K562 (cell line): ENCODE data around the gene CCDC88C. TPM values are rescaled to one million over a fixed set of nuclear protein-coding genes. Genes with fewer than 3 reads are reported as not detected.
A peak's percentile ranks its signal among the peaks of the same experiment; 100 is the strongest.

ENCODE experiments used
- ATAC-seq: fragments of 200-7000 bp; cut with Tn5 transposase; 3 replicates; pipeline ENCODE4 v1.9.1; 2020; ENCODE audit warnings: moderate library complexity
- BruUV-seq: library from RNA; stranded (reverse); fragments of 400-500 nt; replicated peaks from 2 replicates; lab custom pipeline; 2021; lab: Mats Ljungman, UMichigan
- CTCF ChIA-PET: fragments of 300-600 bp; formaldehyde crosslinking; extraction: SDS; loops from one replicate; lab custom pipeline; 2021; ENCODE audit warnings: low intra/inter-chr PET ratio; lab: Yijun Ruan, JAX
- POLR2A ChIA-PET: fragments of 300-600, 350-650 bp; sonication (Branson Sonifier 250); formaldehyde crosslinking; extraction: SDS; loops from one replicate; lab custom pipeline; 2021; ENCODE audit warnings: antibody characterized with exemption, inconsistent platforms; lab: Yijun Ruan, JAX
- DNase-seq, 4 experiments: peaks; one replicate each; pipeline versions ENCODE4 v3.0.0 to v3.0.0-alpha.2; 2011 to 2018; ENCODE audit warnings: low spot score in 3 of 4, mixed read lengths in 3 of 4; ENCODE audit errors: extremely low read depth in 1 of 4
- FAIRE-seq: peaks from 2 replicates; lab custom pipeline; 2011; peaks lifted over from hg19 to GRCh38; lab: Jason Lieb, UNC
- H2AFZ ChIP-seq: 2 replicates; pipeline ENCODE4 v1.6.0; 2011; ENCODE audit warnings: low read depth, low read length, control low read depth, inconsistent platforms
- H3K27ac ChIP-seq: fragments of 200-600 bp; 3 replicates; pipeline ENCODE4 v1.8.0; 2011; ENCODE audit warnings: low read depth, mild to moderate bottlenecking, control low read depth, inconsistent platforms, low read length, moderate library complexity, mixed read lengths; ENCODE audit errors: extremely low read depth
- H3K27me3 ChIP-seq, 2 experiments: fragments of 300-600 bp in 1 of 2; 2 replicates in 1 of 2; 3 replicates in 1 of 2; pipeline versions ENCODE4 v1.6.0 to v1.8.0; 2011; ENCODE audit warnings: inconsistent platforms in 2 of 2, low read length in 2 of 2, mild to moderate bottlenecking in 1 of 2, mixed read lengths in 1 of 2, moderate library complexity in 1 of 2; ENCODE audit not compliant: control insufficient read depth in 2 of 2, insufficient read depth in 2 of 2
- H3K36me3 ChIP-seq: fragments of 300-600 bp; 3 replicates; pipeline ENCODE4 v1.8.0; 2011; ENCODE audit warnings: mild to moderate bottlenecking, low read length, inconsistent platforms; ENCODE audit not compliant: control insufficient read depth, insufficient read depth
- H3K4me1 ChIP-seq, 2 experiments: fragments of 200-600 bp in 1 of 2; replicated peaks in 1 of 2; 2 replicates in 1 of 2; 3 replicates in 1 of 2; pipeline versions ENCODE4 v1.5.1 to v1.8.0; 2011; ENCODE audit warnings: inconsistent platforms in 2 of 2, low read length in 2 of 2, mild to moderate bottlenecking in 1 of 2, mixed read lengths in 1 of 2, moderate library complexity in 1 of 2; ENCODE audit not compliant: control insufficient read depth in 2 of 2, insufficient read depth in 2 of 2
- H3K4me2 ChIP-seq: 2 replicates; pipeline ENCODE4 v1.6.1; 2011; ENCODE audit warnings: low read length, control low read depth, inconsistent platforms, mixed read lengths; ENCODE audit not compliant: insufficient read depth
- H3K4me3 ChIP-seq: fragments of 200-600 bp; sonication (generic), shearing (Covaris generic); 2 replicates; pipeline ENCODE4 v1.5.1; 2016; ENCODE audit warnings: control low read depth, inconsistent platforms
- H3K79me2 ChIP-seq: fragments of 200-600 bp; 3 replicates; pipeline ENCODE4 v1.8.0; 2011; ENCODE audit warnings: low read length, inconsistent platforms; ENCODE audit not compliant: control insufficient read depth, insufficient read depth
- H3K9ac ChIP-seq, 2 experiments: 2 replicates each; pipeline versions ENCODE4 v1.6.0 to v1.6.1; 2011; ENCODE audit warnings: low read depth in 2 of 2, low read length in 2 of 2, control low read depth in 1 of 2, inconsistent platforms in 1 of 2, mild to moderate bottlenecking in 1 of 2, mixed read lengths in 1 of 2; ENCODE audit not compliant: insufficient read depth in 1 of 2
- H3K9me1 ChIP-seq: one replicate; pipeline ENCODE4 v1.6.0; 2011; ENCODE audit warnings: inconsistent platforms, mild to moderate bottlenecking, low read length, moderate library complexity; ENCODE audit not compliant: control insufficient read depth, insufficient read depth
- H3K9me3 ChIP-seq: replicated peaks from 2 replicates; pipeline ENCODE4 v1.5.1; 2011; ENCODE audit warnings: low read depth, low read length, inconsistent platforms; ENCODE audit not compliant: control insufficient read depth, insufficient read depth
- H4K20me1 ChIP-seq: replicated peaks from 2 replicates; pipeline ENCODE4 v1.6.1; 2011; ENCODE audit warnings: low read length, inconsistent platforms, mixed read lengths; ENCODE audit not compliant: control insufficient read depth, insufficient read depth
- ARHGAP35 ChIP-seq: fragments of 450-650 bp; IDR thresholded peaks from 2 replicates; pipeline ENCODE4 v1.6.1; 2018; ENCODE audit not compliant: partially characterized antibody
- CBFA2T2 ChIP-seq: fragments of 450-650 bp; conservative IDR thresholded peaks from 2 replicates; pipeline ENCODE4 v1.6.1; 2017; ENCODE audit warnings: mild to moderate bottlenecking
- GATA2 ChIP-seq: sonication (generic); formaldehyde crosslinking; IDR thresholded peaks from 2 replicates; pipeline ENCODE4 v1.4.0; 2020; ENCODE audit warnings: mild to moderate bottlenecking, missing genetic modification reagents
- WGBS: fragments of 100-300 bp; shearing (Covaris generic); methylation state at CpG from one replicate; pipeline ENCODE4 v1.1.6; 2016; ENCODE audit warnings: low coverage, mixed read lengths; ENCODE audit not compliant: insufficient coverage; ENCODE audit errors: missing lambda C conversion rate; 5-methylcytosine and 5-hydroxymethylcytosine counted together
- in situ Hi-C: fragments of 300-500 bp; cut with MboI; formaldehyde crosslinking; loops from 4 replicates; pipeline ENCODE4 v1.15.0; 2018; ENCODE audit warnings: inconsistent platforms, mixed read lengths
- intact Hi-C: fragments of 100-400 bp; cut with micrococcal nuclease; formaldehyde crosslinking; loops from 2 replicates; pipeline ENCODE4 v1.14.2; 2022
- polyA plus RNA-seq, 8 experiments: library from polyadenylated mRNA; depleted of rRNA in 4 of 8; stranded (reverse) in 5 of 8; unstranded in 3 of 8; fragments of >200 nt; fragmentation: Nextera tagmentation in 2 of 8; fragmentation: Illumina TruSeq in 1 of 8; extraction: Ambion mirVana in 2 of 8; extraction: Trizol in 1 of 8; gene quantifications; 2 replicates each; pipeline versions ENCODE4 v1.2.1 to v1.2.3, GENCODE V29; 2011 to 2014; ENCODE audit warnings: inconsistent platforms in 1 of 8, missing spikeins in 1 of 8
- total RNA-seq, 7 experiments: library from RNA; depleted of rRNA in 6 of 7; stranded (reverse); fragments of >200 nt in 6 of 7; fragmentation: Illumina TruSeq in 2 of 7; extraction: Trizol in 2 of 7; gene quantifications; 2 replicates each; pipeline versions ENCODE4 v1.2.1 to v1.2.3, GENCODE V29; 2011 to 2021; ENCODE audit warnings: low replicate concordance in 1 of 7
- TF ChIP-seq, protein P1 (sequence below): fragments of 200-800 bp; sonication (Bioruptor generic); IDR thresholded peaks from 2 replicates; pipeline ENCODE4 v1.6.1; 2017; ENCODE audit warnings: missing genetic modification characterization, missing compliant biosample characterization
- TF ChIP-seq, protein P2 (sequence below): fragments of 450-650 bp; IDR thresholded peaks from 2 replicates; pipeline ENCODE4 v1.6.1; 2016; ENCODE audit warnings: mild to moderate bottlenecking, moderate library complexity

The CCDC88C gene
- total and polyA plus RNA-seq, 9 of the 15 experiments (the other 6 are each of a cell fraction or from before 2014, with no cell fraction given): 0.62 to 22.5 (median 10.7) TPM

DNA sequence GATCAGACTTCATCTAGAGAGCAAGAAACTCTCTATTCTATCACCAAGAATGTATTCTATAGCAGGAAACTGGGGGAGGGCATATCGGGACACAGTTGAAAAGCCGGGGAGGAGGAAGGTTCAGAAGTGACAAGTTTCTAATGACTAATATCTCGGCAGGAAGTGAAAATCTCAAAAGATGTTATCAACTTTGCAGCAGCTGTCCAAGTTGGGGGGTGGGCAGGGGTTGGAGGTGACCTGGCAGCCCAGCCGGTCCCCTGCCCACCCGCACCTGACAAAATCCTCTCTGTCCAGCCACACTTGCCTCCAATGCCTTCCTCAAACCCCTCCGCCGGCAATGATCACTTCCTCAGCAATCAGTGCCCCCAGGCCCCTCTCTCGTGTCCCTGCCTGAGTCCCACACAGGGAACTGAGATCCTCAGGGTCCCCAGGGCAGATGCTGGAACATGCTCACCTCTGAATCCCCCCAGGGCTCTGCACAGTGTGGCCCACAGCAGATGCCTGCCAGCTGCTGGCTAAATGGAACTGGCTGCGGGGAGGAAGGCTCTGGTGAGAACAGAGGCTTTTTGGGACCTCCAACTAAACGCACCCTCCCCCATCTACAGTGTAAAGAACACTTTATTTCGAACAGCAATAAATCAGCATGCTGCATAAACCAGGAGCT lies 43.9 kb downstream of the CCDC88C start (continued):
- TF ChIP-seq, protein P1, sequence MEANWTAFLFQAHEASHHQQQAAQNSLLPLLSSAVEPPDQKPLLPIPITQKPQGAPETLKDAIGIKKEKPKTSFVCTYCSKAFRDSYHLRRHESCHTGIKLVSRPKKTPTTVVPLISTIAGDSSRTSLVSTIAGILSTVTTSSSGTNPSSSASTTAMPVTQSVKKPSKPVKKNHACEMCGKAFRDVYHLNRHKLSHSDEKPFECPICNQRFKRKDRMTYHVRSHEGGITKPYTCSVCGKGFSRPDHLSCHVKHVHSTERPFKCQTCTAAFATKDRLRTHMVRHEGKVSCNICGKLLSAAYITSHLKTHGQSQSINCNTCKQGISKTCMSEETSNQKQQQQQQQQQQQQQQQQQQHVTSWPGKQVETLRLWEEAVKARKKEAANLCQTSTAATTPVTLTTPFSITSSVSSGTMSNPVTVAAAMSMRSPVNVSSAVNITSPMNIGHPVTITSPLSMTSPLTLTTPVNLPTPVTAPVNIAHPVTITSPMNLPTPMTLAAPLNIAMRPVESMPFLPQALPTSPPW (CRISPR knock-in tag): peak; percentile 27; the same call in 1 of the 2 replicates
- no peak for TF ChIP-seq ARHGAP35

DNA sequence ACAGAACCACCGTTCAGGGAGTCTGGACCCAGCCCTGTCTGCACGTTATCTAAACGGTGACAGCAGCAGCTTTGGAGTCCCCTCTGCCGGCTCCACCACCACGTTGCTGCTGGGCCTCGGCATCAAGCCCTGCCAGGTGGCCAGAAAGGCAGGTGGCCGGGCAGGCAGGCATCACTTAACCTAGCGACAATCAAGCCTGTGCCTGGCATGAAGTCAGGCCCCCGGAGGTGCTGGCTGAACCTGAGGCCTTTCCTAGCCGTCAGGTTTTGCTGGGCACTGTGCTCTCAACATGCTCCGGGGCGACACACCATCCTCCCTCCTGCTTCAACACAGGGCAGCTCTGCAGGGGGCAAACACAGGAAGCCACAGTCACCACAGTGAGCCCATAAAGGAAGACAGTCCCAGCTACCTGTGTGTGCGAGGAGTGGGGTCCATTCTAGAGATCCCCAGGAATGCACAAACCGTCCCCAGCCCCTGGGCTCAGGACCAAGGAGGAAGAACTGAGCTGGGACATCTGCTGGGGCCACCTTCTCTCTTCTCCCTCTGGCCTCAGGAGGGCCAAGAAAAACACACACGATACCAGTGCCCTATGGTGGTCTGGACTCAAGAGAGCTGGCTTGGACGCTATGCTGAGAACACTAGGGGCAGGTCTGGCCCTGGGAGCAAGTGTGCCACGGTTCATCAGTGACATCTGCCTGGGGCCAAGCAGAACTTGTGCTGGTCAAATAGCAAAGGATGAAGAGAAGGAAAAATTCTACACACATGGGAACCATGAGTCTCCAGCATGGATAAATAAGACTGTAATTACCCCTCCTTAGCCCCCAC lies 44.7 kb downstream of the CCDC88C start:
- no peak overlapping the region for H3K27ac ChIP-seq
- no peaks in the 10 kb centered on the region for H3K27me3 ChIP-seq
- no peak overlapping the region for H3K4me2 ChIP-seq
- peaks cover 11% of the 10 kb centered on the region for H3K79me2 ChIP-seq
- 0 out of 2 replicates have a peak, but pooled peaks have one; percentile 13 for TF ChIP-seq CBFA2T2
- TF ChIP-seq, protein P2, sequence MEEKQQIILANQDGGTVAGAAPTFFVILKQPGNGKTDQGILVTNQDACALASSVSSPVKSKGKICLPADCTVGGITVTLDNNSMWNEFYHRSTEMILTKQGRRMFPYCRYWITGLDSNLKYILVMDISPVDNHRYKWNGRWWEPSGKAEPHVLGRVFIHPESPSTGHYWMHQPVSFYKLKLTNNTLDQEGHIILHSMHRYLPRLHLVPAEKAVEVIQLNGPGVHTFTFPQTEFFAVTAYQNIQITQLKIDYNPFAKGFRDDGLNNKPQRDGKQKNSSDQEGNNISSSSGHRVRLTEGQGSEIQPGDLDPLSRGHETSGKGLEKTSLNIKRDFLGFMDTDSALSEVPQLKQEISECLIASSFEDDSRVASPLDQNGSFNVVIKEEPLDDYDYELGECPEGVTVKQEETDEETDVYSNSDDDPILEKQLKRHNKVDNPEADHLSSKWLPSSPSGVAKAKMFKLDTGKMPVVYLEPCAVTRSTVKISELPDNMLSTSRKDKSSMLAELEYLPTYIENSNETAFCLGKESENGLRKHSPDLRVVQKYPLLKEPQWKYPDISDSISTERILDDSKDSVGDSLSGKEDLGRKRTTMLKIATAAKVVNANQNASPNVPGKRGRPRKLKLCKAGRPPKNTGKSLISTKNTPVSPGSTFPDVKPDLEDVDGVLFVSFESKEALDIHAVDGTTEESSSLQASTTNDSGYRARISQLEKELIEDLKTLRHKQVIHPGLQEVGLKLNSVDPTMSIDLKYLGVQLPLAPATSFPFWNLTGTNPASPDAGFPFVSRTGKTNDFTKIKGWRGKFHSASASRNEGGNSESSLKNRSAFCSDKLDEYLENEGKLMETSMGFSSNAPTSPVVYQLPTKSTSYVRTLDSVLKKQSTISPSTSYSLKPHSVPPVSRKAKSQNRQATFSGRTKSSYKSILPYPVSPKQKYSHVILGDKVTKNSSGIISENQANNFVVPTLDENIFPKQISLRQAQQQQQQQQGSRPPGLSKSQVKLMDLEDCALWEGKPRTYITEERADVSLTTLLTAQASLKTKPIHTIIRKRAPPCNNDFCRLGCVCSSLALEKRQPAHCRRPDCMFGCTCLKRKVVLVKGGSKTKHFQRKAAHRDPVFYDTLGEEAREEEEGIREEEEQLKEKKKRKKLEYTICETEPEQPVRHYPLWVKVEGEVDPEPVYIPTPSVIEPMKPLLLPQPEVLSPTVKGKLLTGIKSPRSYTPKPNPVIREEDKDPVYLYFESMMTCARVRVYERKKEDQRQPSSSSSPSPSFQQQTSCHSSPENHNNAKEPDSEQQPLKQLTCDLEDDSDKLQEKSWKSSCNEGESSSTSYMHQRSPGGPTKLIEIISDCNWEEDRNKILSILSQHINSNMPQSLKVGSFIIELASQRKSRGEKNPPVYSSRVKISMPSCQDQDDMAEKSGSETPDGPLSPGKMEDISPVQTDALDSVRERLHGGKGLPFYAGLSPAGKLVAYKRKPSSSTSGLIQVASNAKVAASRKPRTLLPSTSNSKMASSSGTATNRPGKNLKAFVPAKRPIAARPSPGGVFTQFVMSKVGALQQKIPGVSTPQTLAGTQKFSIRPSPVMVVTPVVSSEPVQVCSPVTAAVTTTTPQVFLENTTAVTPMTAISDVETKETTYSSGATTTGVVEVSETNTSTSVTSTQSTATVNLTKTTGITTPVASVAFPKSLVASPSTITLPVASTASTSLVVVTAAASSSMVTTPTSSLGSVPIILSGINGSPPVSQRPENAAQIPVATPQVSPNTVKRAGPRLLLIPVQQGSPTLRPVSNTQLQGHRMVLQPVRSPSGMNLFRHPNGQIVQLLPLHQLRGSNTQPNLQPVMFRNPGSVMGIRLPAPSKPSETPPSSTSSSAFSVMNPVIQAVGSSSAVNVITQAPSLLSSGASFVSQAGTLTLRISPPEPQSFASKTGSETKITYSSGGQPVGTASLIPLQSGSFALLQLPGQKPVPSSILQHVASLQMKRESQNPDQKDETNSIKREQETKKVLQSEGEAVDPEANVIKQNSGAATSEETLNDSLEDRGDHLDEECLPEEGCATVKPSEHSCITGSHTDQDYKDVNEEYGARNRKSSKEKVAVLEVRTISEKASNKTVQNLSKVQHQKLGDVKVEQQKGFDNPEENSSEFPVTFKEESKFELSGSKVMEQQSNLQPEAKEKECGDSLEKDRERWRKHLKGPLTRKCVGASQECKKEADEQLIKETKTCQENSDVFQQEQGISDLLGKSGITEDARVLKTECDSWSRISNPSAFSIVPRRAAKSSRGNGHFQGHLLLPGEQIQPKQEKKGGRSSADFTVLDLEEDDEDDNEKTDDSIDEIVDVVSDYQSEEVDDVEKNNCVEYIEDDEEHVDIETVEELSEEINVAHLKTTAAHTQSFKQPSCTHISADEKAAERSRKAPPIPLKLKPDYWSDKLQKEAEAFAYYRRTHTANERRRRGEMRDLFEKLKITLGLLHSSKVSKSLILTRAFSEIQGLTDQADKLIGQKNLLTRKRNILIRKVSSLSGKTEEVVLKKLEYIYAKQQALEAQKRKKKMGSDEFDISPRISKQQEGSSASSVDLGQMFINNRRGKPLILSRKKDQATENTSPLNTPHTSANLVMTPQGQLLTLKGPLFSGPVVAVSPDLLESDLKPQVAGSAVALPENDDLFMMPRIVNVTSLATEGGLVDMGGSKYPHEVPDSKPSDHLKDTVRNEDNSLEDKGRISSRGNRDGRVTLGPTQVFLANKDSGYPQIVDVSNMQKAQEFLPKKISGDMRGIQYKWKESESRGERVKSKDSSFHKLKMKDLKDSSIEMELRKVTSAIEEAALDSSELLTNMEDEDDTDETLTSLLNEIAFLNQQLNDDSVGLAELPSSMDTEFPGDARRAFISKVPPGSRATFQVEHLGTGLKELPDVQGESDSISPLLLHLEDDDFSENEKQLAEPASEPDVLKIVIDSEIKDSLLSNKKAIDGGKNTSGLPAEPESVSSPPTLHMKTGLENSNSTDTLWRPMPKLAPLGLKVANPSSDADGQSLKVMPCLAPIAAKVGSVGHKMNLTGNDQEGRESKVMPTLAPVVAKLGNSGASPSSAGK: no peak
- no peak for TF ChIP-seq GATA2 (CRISPR knock-in tag)
- peak overlapping the region in 1 of 2 experiments; percentile 50; a peak in 2 of 4 replicates for H3K9ac ChIP-seq
- in situ Hi-C loops (no loop called here), intact Hi-C loops (no loop called here)
- peaks cover 0 to 36% of the 10 kb centered on the region in 2 experiments; a peak in 2 of 5 replicates for H3K4me1 ChIP-seq
- FAIRE-seq (no peak), ATAC-seq (peak; percentile 51), DNase-seq (no peak)
- no TSS peak for BruUV-seq
- ChIA-PET CTCF (no interaction called here), POLR2A (no interaction called here)
- no peaks in the 10 kb centered on the region for H3K9me3 ChIP-seq
- H4K20me1 ChIP-seq: peaks cover 22% of the 10 kb centered on the region
- no peaks in the 10 kb centered on the region for H3K36me3 ChIP-seq
- H2AFZ ChIP-seq: no peak overlapping the region
- no peaks in the 10 kb centered on the region for H3K9me1 ChIP-seq
- H3K4me3 ChIP-seq: no peak overlapping the region
- WGBS: 64% methylated on average over 8 of the region's 17 CpGs
